Heart right ventricle (tissue), 16 donors: ENCODE results near the gene LGI4. TPM values are rescaled to one million over a fixed set of nuclear protein-coding genes. Genes with fewer than 3 reads are reported as not detected.

ENCODE experiments used
- ATAC-seq, 8 donors: fragments of 200-7000 bp; cut with Tn5 transposase; one replicate each; pipeline ENCODE4 v1.9.1; 2020; ENCODE audit warnings: mild to moderate bottlenecking in 8 of 8, moderate library complexity in 8 of 8, moderate number of reproducible peaks in 1 of 8
- DNase-seq, 2 donors: peaks; one replicate each; pipeline ENCODE4 v3.0.0-alpha.2; 2020
- H3K27ac ChIP-seq, 10 donors: fragments of 200-600 bp; sonication (generic) in 2 of 10; one replicate each; pipeline versions ENCODE4 v1.5.0 to v1.8.0; 2020 to 2022; ENCODE audit warnings: mild to moderate bottlenecking in 3 of 10
- H3K27me3 ChIP-seq, 7 donors: fragments of 200-600 bp; one replicate each; pipeline ENCODE4 v1.8.0; 2021 to 2022; ENCODE audit warnings: mild to moderate bottlenecking in 2 of 7
- H3K36me3 ChIP-seq, 9 donors: fragments of 200-600 bp; sonication (generic) in 1 of 9; one replicate each; pipeline versions ENCODE4 v1.5.0 to v1.8.0; 2020 to 2022; ENCODE audit warnings: mild to moderate bottlenecking in 2 of 9
- H3K4me1 ChIP-seq, 9 donors: fragments of 200-600 bp; sonication (generic) in 1 of 9; one replicate each; pipeline versions ENCODE4 v1.5.0 to v1.8.0; 2020 to 2022; ENCODE audit warnings: mild to moderate bottlenecking in 4 of 9
- H3K4me3 ChIP-seq, 10 donors: fragments of 200-600 bp; sonication (generic) in 2 of 10; one replicate each; pipeline versions ENCODE4 v1.5.0 to v1.8.0; 2020 to 2022; ENCODE audit warnings: mild to moderate bottlenecking in 7 of 10, moderate library complexity in 2 of 10
- H3K9me3 ChIP-seq, 11 donors: fragments of 200-600 bp in 10 of 11; sonication (generic) in 2 of 11; one replicate each; pipeline versions ENCODE4 v1.5.0 to v1.8.0; 2013 to 2022; ENCODE audit warnings: mild to moderate bottlenecking in 2 of 11, control low read depth in 1 of 11, moderate library complexity in 1 of 11
- WGBS, 2 donors: extraction: QIAGEN DNeasy Blood & Tissue Kit; methylation state at CpG; one replicate each; pipeline ENCODE4 v1.1.7; 2013; ENCODE audit warnings: inconsistent platforms in 1 of 2; 5-methylcytosine and 5-hydroxymethylcytosine counted together
- intact Hi-C, 10 donors: fragments of 100-400 bp; cut with DNase I; formaldehyde crosslinking; loops; one replicate each; pipeline versions ENCODE4 v1.11.1 to v1.14.2; 2022
- polyA plus RNA-seq, 2 donors: library from polyadenylated mRNA; stranded (reverse); fragments of 200-250 nt; gene quantifications; one replicate each; pipeline ENCODE4 v1.2.3, GENCODE V29; 2013
- total RNA-seq, 10 donors: library from RNA; stranded (reverse); fragmentation: NEBNext Ultra II Directional in 3 of 10; extraction: Animal tissue kit (Norgen Biotek cat#: 25700) in 3 of 10; gene quantifications; one replicate each; pipeline versions ENCODE4 v1.2.1 to v1.2.4, GENCODE V29; 2021 to 2023
- TF ChIP-seq, protein P1 (sequence below), 9 donors: fragments of 200-600 bp; sonication (generic) in 2 of 9; IDR thresholded peaks; one replicate each; pipeline versions ENCODE4 v1.5.0 to v1.8.0; 2021 to 2022; ENCODE audit warnings: antibody characterized with exemption in 9 of 9, mild to moderate bottlenecking in 5 of 9, moderate library complexity in 1 of 9
- donor health status: Arrhythmogenic right ventricular cardiomyopathy.
- donor health status: ischemic (EF 13 %, LVEDD 7.1; RV severe dilation, severe dysfunction).
- donor health status: healthy with polysubstance abuse.
- donor health status: DM: no; HTN: yes; CAD: no.
- donor health status: DM: no; HTN: no; CAD: no.
- donor health status: ischemic (EF 25% LVEDD 6.9; RV normal size, moderate dysfunction).
- donor health status: ischemic (EF 25% LVEDD 5.7; RV mildly dilated, moderate dysfunction).
- donor health status: healthy.
- donor health status: DM: yes; HTN: yes; CAD: no.
- donor health status: Ischemic cardiomyopathy.
- donor health status: ischemic (EF 35%, LVEDD 5.7; RV mildly dilated, moderate dysfunction).
- donor health status: nonischemic (EF 11% LVEDD 7.7; RV severe dilation, severe dysfunction).
- donor health status: DM: yes; HTN: yes; CAD: no.
- donor health status: PGD.
- donor health status: ischemic (EF 29% LVEDD 5.4; RV normal size, mild dysfunction).
- donor health status: nonischemic (EF 23%, LVEDD 6.1; RV moderate dilation, normal function).

The LGI4 gene
- total and polyA plus RNA-seq, 12 donors, result 4.3 to 30.0 (median 8.3) TPM

GRCh38 chr19:35087393-35087792 lies 47.5 kb downstream of the LGI4 start:
- H3K4me1 ChIP-seq, result peaks cover 0 to 10% (median 9%) of the 10 kb centered on the region in 9 donors
- no peak for ATAC-seq
- no peaks in the 10 kb centered on the region for H3K36me3 ChIP-seq
- TF ChIP-seq, protein P1, sequence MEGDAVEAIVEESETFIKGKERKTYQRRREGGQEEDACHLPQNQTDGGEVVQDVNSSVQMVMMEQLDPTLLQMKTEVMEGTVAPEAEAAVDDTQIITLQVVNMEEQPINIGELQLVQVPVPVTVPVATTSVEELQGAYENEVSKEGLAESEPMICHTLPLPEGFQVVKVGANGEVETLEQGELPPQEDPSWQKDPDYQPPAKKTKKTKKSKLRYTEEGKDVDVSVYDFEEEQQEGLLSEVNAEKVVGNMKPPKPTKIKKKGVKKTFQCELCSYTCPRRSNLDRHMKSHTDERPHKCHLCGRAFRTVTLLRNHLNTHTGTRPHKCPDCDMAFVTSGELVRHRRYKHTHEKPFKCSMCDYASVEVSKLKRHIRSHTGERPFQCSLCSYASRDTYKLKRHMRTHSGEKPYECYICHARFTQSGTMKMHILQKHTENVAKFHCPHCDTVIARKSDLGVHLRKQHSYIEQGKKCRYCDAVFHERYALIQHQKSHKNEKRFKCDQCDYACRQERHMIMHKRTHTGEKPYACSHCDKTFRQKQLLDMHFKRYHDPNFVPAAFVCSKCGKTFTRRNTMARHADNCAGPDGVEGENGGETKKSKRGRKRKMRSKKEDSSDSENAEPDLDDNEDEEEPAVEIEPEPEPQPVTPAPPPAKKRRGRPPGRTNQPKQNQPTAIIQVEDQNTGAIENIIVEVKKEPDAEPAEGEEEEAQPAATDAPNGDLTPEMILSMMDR (IDR thresholded peaks at IDR 0.05), result no peak
- DNase-seq, result no peak
- H3K27me3 ChIP-seq, result peaks cover 0 to 35% (median 13%) of the 10 kb centered on the region in 7 donors
- H3K9me3 ChIP-seq, result no peaks in the 10 kb centered on the region
- no peak overlapping the region for H3K4me3 ChIP-seq
- H3K27ac ChIP-seq, result no peak overlapping the region
- intact Hi-C loops, result loop anchor here in 3 of 10 donors (5.0 to 10.0 kb wide), 3 partner anchors 35 to 113 kb away; no protein-coding TSS in a partner anchor

- ATAC-seq, result no peak
- TF ChIP-seq, protein P1 (IDR thresholded peaks at IDR 0.05), result no peak
Observed at GRCh38 chr19:35086455-35086854, 48.4 kb downstream of the LGI4 start.

GRCh38 chr19:35085947-35086346 lies 48.9 kb downstream of the LGI4 start:
- DNase-seq, result no peak
- no peak for ATAC-seq
- no peak overlapping the region for H3K4me3 ChIP-seq
- no peak overlapping the region for H3K27ac ChIP-seq
- peaks cover 0 to 9% (median 7%) of the 10 kb centered on the region in 9 donors for H3K4me1 ChIP-seq
- TF ChIP-seq, protein P1 (IDR thresholded peaks at IDR 0.05), result no peak
- intact Hi-C loops, result loop anchor here in 3 of 10 donors (5.0 to 10.0 kb wide), 3 partner anchors 34 to 111 kb away; no protein-coding TSS in a partner anchor
- 73 to 84% methylated on average over 6 of the region's 6 CpGs for whole genome bisulfite sequencing, 2 donors
- no peaks in the 10 kb centered on the region for H3K36me3 ChIP-seq
- no peaks in the 10 kb centered on the region for H3K9me3 ChIP-seq
- H3K27me3 ChIP-seq, result peaks cover 0 to 22% (median 6%) of the 10 kb centered on the region in 7 donors

More at GRCh38 chr19:35086455-35086854, 48.4 kb downstream of the LGI4 start:
- intact Hi-C loops, result loop anchor here in 3 of 10 donors (5.0 to 10.0 kb wide), 3 partner anchors 34 to 112 kb away; no protein-coding TSS in a partner anchor
- Histone ChIP-seq H3K4me3 (no peak overlapping the region), H3K36me3 (no peaks in the 10 kb centered on the region), H3K9me3 (no peaks in the 10 kb centered on the region), H3K27ac (no peak overlapping the region), H3K27me3 (peaks cover 0 to 27% (median 10%) of the 10 kb centered on the region in 7 donors), H3K4me1 (peaks cover 0 to 10% (median 9%) of the 10 kb centered on the region in 9 donors)
- 72 to 80% methylated on average over 8 of the region's 8 CpGs for WGBS, 2 donors
- DNase-seq, result no peak

DNA sequence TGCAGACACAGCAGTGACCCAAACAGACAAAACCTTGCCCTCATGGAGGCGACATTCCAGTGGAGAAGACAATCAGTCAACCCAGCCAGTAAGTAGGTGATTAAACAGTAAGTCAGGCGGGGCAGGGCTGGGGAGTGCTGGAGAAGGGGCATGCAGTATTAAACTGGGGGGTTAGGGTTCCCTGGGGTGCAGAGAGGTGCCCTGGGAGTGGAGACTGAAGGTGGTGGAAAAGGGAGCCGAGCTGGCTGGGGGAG lies 50.4 kb downstream of the LGI4 start:
- intact Hi-C loops, result loop anchor here in 1 of 10 donors (10.0 kb wide), 1 partner anchor 110 kb away; no protein-coding TSS in a partner anchor

More for the DNA sequence above, 50.4 kb downstream of the LGI4 start:
- H3K4me3 ChIP-seq, result no peak overlapping the region
- peaks cover 0 to 10% (median 0%) of the 10 kb centered on the region in 7 donors for H3K27me3 ChIP-seq
- no peaks in the 10 kb centered on the region for H3K36me3 ChIP-seq
- no peaks in the 10 kb centered on the region for H3K4me1 ChIP-seq
- ATAC-seq (no peak), DNase-seq (no peak)
- WGBS, 2 donors, result 79 to 88% methylated on average over 3 of the region's 3 CpGs
- no peaks in the 10 kb centered on the region for H3K9me3 ChIP-seq
- H3K27ac ChIP-seq, result no peak overlapping the region
- TF ChIP-seq, protein P1 (IDR thresholded peaks at IDR 0.05), result no peak
